Left lung (tissue), 10 donors: Measurements from ENCODE around the gene RREB1. TPM values are rescaled to one million over a fixed set of nuclear protein-coding genes. Genes with fewer than 3 reads are reported as not detected.

Experiments
- ATAC-seq: fragments of 200-7000 bp; cut with Tn5 transposase; one replicate; pipeline ENCODE4 v1.9.1; 2020; ENCODE audit warnings: moderate library complexity
- DNase-seq, 4 donors: peaks; one replicate each; pipeline ENCODE4 v3.0.0-alpha.2; 2013 to 2020
- H3K27ac ChIP-seq, 2 donors: fragments of 200-600 bp; sonication (generic) in 1 of 2; one replicate each; pipeline versions ENCODE4 v1.5.0 to v1.8.0; 2020 to 2021
- H3K27me3 ChIP-seq, 2 donors: fragments of 200-600 bp; sonication (generic) in 1 of 2; one replicate each; pipeline versions ENCODE4 v1.5.0 to v1.8.0; 2020 to 2021
- H3K36me3 ChIP-seq, 2 donors: fragments of 200-600 bp; sonication (generic) in 1 of 2; one replicate each; pipeline versions ENCODE4 v1.5.0 to v1.8.0; 2020 to 2021
- H3K4me1 ChIP-seq, 2 donors: fragments of 200-600 bp; one replicate each; pipeline ENCODE4 v1.8.0; 2021
- H3K4me3 ChIP-seq, 2 donors: fragments of 200-600 bp; sonication (generic) in 1 of 2; one replicate each; pipeline versions ENCODE4 v1.5.0 to v1.8.0; 2020 to 2021; ENCODE audit warnings: mild to moderate bottlenecking in 1 of 2
- H3K9me3 ChIP-seq, 2 donors: fragments of 200-600 bp; sonication (generic) in 1 of 2; one replicate each; pipeline versions ENCODE4 v1.5.0 to v1.8.0; 2020 to 2021
- CTCF ChIP-seq, 2 donors: fragments of 200-600 bp; sonication (generic) in 1 of 2; IDR thresholded peaks; one replicate each; pipeline versions ENCODE4 v1.5.0 to v1.8.0; 2021; ENCODE audit warnings: antibody characterized with exemption in 2 of 2
- intact Hi-C, 2 donors: fragments of 100-400 bp; cut with DNase I; formaldehyde crosslinking; loops; one replicate each; pipeline versions ENCODE4 v1.11.2 to v1.14.2; 2022
- polyA plus RNA-seq, 6 donors: library from polyadenylated mRNA; unstranded; fragments of 120-200 nt; gene quantifications; one replicate each; pipeline ENCODE4 v1.2.1, GENCODE V29; 2013; ENCODE audit not compliant: insufficient read length in 6 of 6
- total RNA-seq, 2 donors: library from RNA; stranded (reverse); fragmentation: NEBNext Ultra II Directional; extraction: Animal tissue kit (Norgen Biotek cat#: 25700); gene quantifications; one replicate each; pipeline ENCODE4 v1.2.1, GENCODE V29; 2021
- donor health status: DM: no; HTN: yes; CAD: no.
- donor health status: DM: no; HTN: no; CAD: no.

RREB1 gene
- total and polyA plus RNA-seq, 8 donors: 24.1 to 54.0 (median 27.6) TPM

- no peak for TF ChIP-seq CTCF (IDR thresholded peaks at IDR 0.05)
- DNase-seq: no peak
- Histone ChIP-seq H3K4me3 (no peak overlapping the region), H3K9me3 (no peaks in the 10 kb centered on the region), H3K4me1 (peaks cover 21 to 40% of the 10 kb centered on the region in 2 donors), H3K27ac (no peak overlapping the region), H3K36me3 (peaks cover 0 to 21% of the 10 kb centered on the region in 2 donors), H3K27me3 (no peaks in the 10 kb centered on the region)
- ATAC-seq: no peak
- intact Hi-C loops: no loop called here
Measured at GRCh38 chr6:7198833-7199800, 91.4 kb downstream of the RREB1 start.

- peak in 3 of 4 donors; percentile 55 to 91 (median 76) for DNase-seq
- Histone ChIP-seq H3K27me3 (no peaks in the 10 kb centered on the region), H3K36me3 (peaks cover 0 to 23% of the 10 kb centered on the region in 2 donors), H3K4me1 (peaks cover 11 to 43% of the 10 kb centered on the region in 2 donors), H3K27ac (peak overlapping the region; percentile 71 to 75), H3K4me3 (no peak overlapping the region), H3K9me3 (no peaks in the 10 kb centered on the region)
- peak; percentile 59 for ATAC-seq
- intact Hi-C loops: no loop called here
- no peak for TF ChIP-seq CTCF (IDR thresholded peaks at IDR 0.05)
Measured at GRCh38 chr6:7200598-7201443, 93.1 kb downstream of the RREB1 start.

GRCh38 chr6:7201444-7201731 lies 93.6 kb downstream of the RREB1 start:
- Histone ChIP-seq H3K4me1 (peaks cover 10 to 43% of the 10 kb centered on the region in 2 donors), H3K4me3 (no peak overlapping the region), H3K9me3 (no peaks in the 10 kb centered on the region), H3K36me3 (peaks cover 0 to 23% of the 10 kb centered on the region in 2 donors), H3K27ac (peak overlapping the region; percentile 63 to 75), H3K27me3 (no peaks in the 10 kb centered on the region)
- DNase-seq: no peak
- peak; percentile 5 for ATAC-seq
- TF ChIP-seq CTCF (IDR thresholded peaks at IDR 0.05): no peak
- intact Hi-C loops: no loop called here

- no peaks in the 10 kb centered on the region for H3K27me3 ChIP-seq
- peaks cover 0 to 23% of the 10 kb centered on the region in 2 donors for H3K36me3 ChIP-seq
- no peaks in the 10 kb centered on the region for H3K9me3 ChIP-seq
- peaks cover 10 to 43% of the 10 kb centered on the region in 2 donors for H3K4me1 ChIP-seq
- ATAC-seq: peak; percentile 46
- no peak overlapping the region for H3K4me3 ChIP-seq
- no peak for TF ChIP-seq CTCF (IDR thresholded peaks at IDR 0.05)
- DNase-seq: peak in 2 of 4 donors; percentile 88 to 92
- H3K27ac ChIP-seq: peak overlapping the region; percentile 63 to 75
- intact Hi-C loops: no loop called here
Measured at GRCh38 chr6:7201732-7202541, 94.2 kb downstream of the RREB1 start.
